SK-N-SH (cell line): ENCODE data around the gene DHX15.

Source experiments
- CHD2 ChIP-seq: fragments of 150-350 bp; IDR thresholded peaks from 2 replicates; pipeline ENCODE4 v1.6.1; 2018; ENCODE audit warnings: low read length; ENCODE audit not compliant: partially characterized antibody
- EZH2phosphoT487 ChIP-seq: fragments of 200-600 bp; sonication (generic); IDR thresholded peaks from 2 replicates; pipeline ENCODE4 v1.6.1; 2017; ENCODE audit warnings: low read depth, mixed run types, mild to moderate bottlenecking, antibody characterized with exemption, moderate library complexity, borderline replicate concordance
- FOXM1 ChIP-seq: IDR thresholded peaks from 2 replicates; pipeline ENCODE4 v1.4.0; 2012; ENCODE audit warnings: low read depth, mild to moderate bottlenecking
- GABPA ChIP-seq: IDR thresholded peaks from 2 replicates; pipeline ENCODE4 v1.4.0; 2012; ENCODE audit warnings: low read depth, mild to moderate bottlenecking
- MAX ChIP-seq: IDR thresholded peaks from 2 replicates; pipeline ENCODE4 v1.4.0; 2012; ENCODE audit warnings: low read depth
- NFIC ChIP-seq: IDR thresholded peaks from 2 replicates; pipeline ENCODE4 v1.4.0; 2012; ENCODE audit warnings: borderline replicate concordance
- RFX5 ChIP-seq: IDR thresholded peaks from 2 replicates; pipeline ENCODE4 v1.6.1; 2012; ENCODE audit warnings: mild to moderate bottlenecking, improper control_type of control experiment, low read length
- SMC3 ChIP-seq: IDR thresholded peaks from 2 replicates; pipeline ENCODE4 v1.6.1; 2012; ENCODE audit warnings: low read depth, low read length, improper control_type of control experiment
- TAF1 ChIP-seq: IDR thresholded peaks from 2 replicates; pipeline ENCODE4 v1.6.1; 2012; ENCODE audit warnings: low read depth, mild to moderate bottlenecking, low read length, moderate library complexity, borderline replicate concordance
- TF ChIP-seq, protein P1 (sequence below): fragments of 200-600 bp; sonication (generic); IDR thresholded peaks from 2 replicates; pipeline ENCODE4 v1.6.1; 2017; ENCODE audit warnings: antibody characterized with exemption, mild to moderate bottlenecking, moderate library complexity
- TF ChIP-seq, protein P2 (sequence below): IDR thresholded peaks from 2 replicates; pipeline ENCODE4; 2012

GRCh38 chr4:24515698-24516097, 68.7 kb downstream of the DHX15 start:
- TF ChIP-seq, protein P1, sequence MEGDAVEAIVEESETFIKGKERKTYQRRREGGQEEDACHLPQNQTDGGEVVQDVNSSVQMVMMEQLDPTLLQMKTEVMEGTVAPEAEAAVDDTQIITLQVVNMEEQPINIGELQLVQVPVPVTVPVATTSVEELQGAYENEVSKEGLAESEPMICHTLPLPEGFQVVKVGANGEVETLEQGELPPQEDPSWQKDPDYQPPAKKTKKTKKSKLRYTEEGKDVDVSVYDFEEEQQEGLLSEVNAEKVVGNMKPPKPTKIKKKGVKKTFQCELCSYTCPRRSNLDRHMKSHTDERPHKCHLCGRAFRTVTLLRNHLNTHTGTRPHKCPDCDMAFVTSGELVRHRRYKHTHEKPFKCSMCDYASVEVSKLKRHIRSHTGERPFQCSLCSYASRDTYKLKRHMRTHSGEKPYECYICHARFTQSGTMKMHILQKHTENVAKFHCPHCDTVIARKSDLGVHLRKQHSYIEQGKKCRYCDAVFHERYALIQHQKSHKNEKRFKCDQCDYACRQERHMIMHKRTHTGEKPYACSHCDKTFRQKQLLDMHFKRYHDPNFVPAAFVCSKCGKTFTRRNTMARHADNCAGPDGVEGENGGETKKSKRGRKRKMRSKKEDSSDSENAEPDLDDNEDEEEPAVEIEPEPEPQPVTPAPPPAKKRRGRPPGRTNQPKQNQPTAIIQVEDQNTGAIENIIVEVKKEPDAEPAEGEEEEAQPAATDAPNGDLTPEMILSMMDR, result no peak
- TF ChIP-seq NFIC, result no peak
- TF ChIP-seq GABPA, result no peak
- TF ChIP-seq SMC3, result no peak
- no peak for TF ChIP-seq FOXM1
- TF ChIP-seq, protein P2, sequence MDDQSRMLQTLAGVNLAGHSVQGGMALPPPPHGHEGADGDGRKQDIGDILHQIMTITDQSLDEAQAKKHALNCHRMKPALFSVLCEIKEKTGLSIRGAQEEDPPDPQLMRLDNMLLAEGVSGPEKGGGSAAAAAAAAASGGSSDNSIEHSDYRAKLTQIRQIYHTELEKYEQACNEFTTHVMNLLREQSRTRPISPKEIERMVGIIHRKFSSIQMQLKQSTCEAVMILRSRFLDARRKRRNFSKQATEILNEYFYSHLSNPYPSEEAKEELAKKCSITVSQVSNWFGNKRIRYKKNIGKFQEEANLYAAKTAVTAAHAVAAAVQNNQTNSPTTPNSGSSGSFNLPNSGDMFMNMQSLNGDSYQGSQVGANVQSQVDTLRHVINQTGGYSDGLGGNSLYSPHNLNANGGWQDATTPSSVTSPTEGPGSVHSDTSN, result no peak
- no peak for TF ChIP-seq MAX
- TF ChIP-seq CHD2, result no peak
- no peak for TF ChIP-seq TAF1
- no peak for TF ChIP-seq RFX5
- TF ChIP-seq EZH2phosphoT487, result no peak
